GM20431 (cell line): Measurements from ENCODE around the gene WIPF1.

Experiments
- in situ Hi-C: fragments of 300-500 bp; cut with MseI, MboI; formaldehyde crosslinking; loops from one replicate; pipeline ENCODE4 v1.15.0; 2020; ENCODE audit warnings: low sequenced_read_pairs; ENCODE audit not compliant: unreplicated experiment

WIPF1 gene

GRCh38 chr2:174599310-174599921 lies 1.8 kb upstream of the WIPF1 start:
- in situ Hi-C loops, result no loop called here

GRCh38 chr2:174597009-174597344 lies 627 bp downstream of the WIPF1 start:
- in situ Hi-C loops, result no loop called here

- in situ Hi-C loops, result no loop called here
These were observed 1.7 kb downstream of the WIPF1 start for GRCh38 chr2:174595891-174596397.

GRCh38 chr2:174595116-174595809 lies 2.3 kb downstream of the WIPF1 start:
- in situ Hi-C loops, result no loop called here

- in situ Hi-C loops, result no loop called here
These were observed 3.1 kb downstream of the WIPF1 start for GRCh38 chr2:174594456-174594855.

GRCh38 chr2:174593574-174594203 lies 3.9 kb downstream of the WIPF1 start:
- in situ Hi-C loops, result no loop called here

- in situ Hi-C loops, result no loop called here
These were observed 4.6 kb downstream of the WIPF1 start for GRCh38 chr2:174593041-174593440.

- in situ Hi-C loops, result no loop called here
These were observed 5.9 kb downstream of the WIPF1 start for GRCh38 chr2:174591740-174592139.

- in situ Hi-C loops, result no loop called here
These were observed 6.5 kb downstream of the WIPF1 start for GRCh38 chr2:174590928-174591648.

GRCh38 chr2:174590346-174590745 lies 7.3 kb downstream of the WIPF1 start:
- in situ Hi-C loops, result no loop called here

- in situ Hi-C loops, result loop anchor here (10.0 kb wide), 1 partner anchor 95 kb away; no protein-coding TSS in a partner anchor
These were observed 8.3 kb downstream of the WIPF1 start for GRCh38 chr2:174589334-174589733.

- in situ Hi-C loops, result loop anchor here (10.0 kb wide), 1 partner anchor 96 kb away; no protein-coding TSS in a partner anchor
These were observed 9.1 kb downstream of the WIPF1 start for GRCh38 chr2:174588463-174588862.

- in situ Hi-C loops, result loop anchor here (10.0 kb wide), 1 partner anchor 97 kb away; no protein-coding TSS in a partner anchor
These were observed 10.0 kb downstream of the WIPF1 start for GRCh38 chr2:174587579-174587978.

GRCh38 chr2:174586418-174587295 lies 10.9 kb downstream of the WIPF1 start:
- in situ Hi-C loops, result loop anchor here (10.0 kb wide), 1 partner anchor 98 kb away; no protein-coding TSS in a partner anchor

- in situ Hi-C loops, result loop anchor here (10.0 kb wide), 1 partner anchor 99 kb away; no protein-coding TSS in a partner anchor
These were observed 11.8 kb downstream of the WIPF1 start for GRCh38 chr2:174585657-174586252.

GRCh38 chr2:174585146-174585545 lies 12.5 kb downstream of the WIPF1 start:
- in situ Hi-C loops, result loop anchor here (10.0 kb wide), 1 partner anchor 100 kb away; no protein-coding TSS in a partner anchor

- in situ Hi-C loops, result loop anchor here (10.0 kb wide), 1 partner anchor 103 kb away; no protein-coding TSS in a partner anchor
These were observed 16.1 kb downstream of the WIPF1 start for GRCh38 chr2:174581491-174581890.

- in situ Hi-C loops, result loop anchor here (10.0 kb wide), 1 partner anchor 104 kb away; no protein-coding TSS in a partner anchor
These were observed 16.7 kb downstream of the WIPF1 start for GRCh38 chr2:174580951-174581350.
